ENCODE results near the gene NCEH1. TPM values are rescaled to one million over a fixed set of nuclear protein-coding genes. Genes with fewer than 3 reads are reported as not detected.

The NCEH1 gene
- total and polyA plus RNA-seq, 12 donors: 8.7 to 66.4 (median 50.9) TPM

DNA sequence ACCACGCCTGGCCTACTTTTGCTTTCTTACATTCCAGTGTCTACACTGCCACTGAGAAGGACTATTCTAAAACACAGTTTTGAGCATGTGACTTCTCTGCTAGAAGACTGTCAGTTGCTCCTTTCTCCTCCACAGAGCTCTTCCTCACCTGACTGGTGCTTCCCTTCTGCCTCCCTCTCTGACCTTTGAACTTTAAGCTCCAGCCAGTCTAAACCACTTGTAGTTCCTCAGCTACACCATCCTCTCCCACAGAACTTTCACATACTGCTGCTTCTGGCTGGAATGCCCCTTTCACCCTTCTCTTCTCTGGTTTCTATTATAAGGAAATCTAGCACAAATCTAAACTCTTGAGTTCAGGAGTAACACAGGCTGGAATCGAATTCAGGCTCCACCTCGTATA, 9.1 kb downstream of the NCEH1 start:
- peak in 2 of 8 donors; percentile 31 to 46 for ATAC-seq
- no peak overlapping the region for H3K4me3 ChIP-seq

DNA sequence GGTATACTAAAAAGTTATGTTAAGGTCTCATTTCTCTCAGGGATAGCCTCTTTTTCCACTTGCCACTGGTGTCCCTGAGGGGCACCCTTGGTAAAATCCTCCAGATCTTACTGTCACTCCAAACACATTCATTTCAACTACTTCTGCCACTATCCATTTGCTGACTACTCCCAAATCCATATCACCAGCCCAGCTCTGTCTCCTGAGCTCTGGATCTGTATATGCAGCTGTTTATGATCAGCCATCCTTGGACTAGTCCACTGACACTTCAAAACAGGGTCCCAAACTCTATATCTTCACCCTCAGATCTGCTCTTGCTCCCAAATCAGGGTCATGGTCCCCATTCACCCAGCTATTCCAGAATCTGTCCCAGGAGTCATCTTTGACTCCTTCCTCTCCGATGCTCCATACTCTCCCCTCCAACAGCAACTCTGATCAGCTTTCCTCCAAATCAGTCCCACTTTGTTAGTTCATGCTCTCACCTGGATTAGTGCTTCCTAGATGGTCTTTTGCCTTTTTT, 9.9 kb downstream of the NCEH1 start:
- WGBS, 2 donors: 98 to 100% methylated on average over 1 of the region's 1 CpG
- intact Hi-C loops (cut with DNase I): no loop called here
- Histone ChIP-seq H3K27ac (peak overlapping the region in 1 of 10 donors; percentile 82), H3K4me1 (peaks cover 0 to 73% (median 38%) of the 10 kb centered on the region in 9 donors), H3K27me3 (no peaks in the 10 kb centered on the region), H3K9me3 (no peaks in the 10 kb centered on the region), H3K36me3 (peaks cover 0 to 5% (median 0%) of the 10 kb centered on the region in 9 donors), H3K4me3 (no peak overlapping the region)
- TF ChIP-seq, protein P1, sequence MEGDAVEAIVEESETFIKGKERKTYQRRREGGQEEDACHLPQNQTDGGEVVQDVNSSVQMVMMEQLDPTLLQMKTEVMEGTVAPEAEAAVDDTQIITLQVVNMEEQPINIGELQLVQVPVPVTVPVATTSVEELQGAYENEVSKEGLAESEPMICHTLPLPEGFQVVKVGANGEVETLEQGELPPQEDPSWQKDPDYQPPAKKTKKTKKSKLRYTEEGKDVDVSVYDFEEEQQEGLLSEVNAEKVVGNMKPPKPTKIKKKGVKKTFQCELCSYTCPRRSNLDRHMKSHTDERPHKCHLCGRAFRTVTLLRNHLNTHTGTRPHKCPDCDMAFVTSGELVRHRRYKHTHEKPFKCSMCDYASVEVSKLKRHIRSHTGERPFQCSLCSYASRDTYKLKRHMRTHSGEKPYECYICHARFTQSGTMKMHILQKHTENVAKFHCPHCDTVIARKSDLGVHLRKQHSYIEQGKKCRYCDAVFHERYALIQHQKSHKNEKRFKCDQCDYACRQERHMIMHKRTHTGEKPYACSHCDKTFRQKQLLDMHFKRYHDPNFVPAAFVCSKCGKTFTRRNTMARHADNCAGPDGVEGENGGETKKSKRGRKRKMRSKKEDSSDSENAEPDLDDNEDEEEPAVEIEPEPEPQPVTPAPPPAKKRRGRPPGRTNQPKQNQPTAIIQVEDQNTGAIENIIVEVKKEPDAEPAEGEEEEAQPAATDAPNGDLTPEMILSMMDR (IDR thresholded peaks at IDR 0.05): no peak
- ATAC-seq: no peak
- DNase-seq: no peak

More for the DNA sequence above, 9.1 kb downstream of the NCEH1 start:
- Histone ChIP-seq H3K36me3 (peaks cover 0 to 5% (median 0%) of the 10 kb centered on the region in 9 donors), H3K4me1 (peaks cover 0 to 65% (median 32%) of the 10 kb centered on the region in 9 donors), H3K27me3 (no peaks in the 10 kb centered on the region), H3K27ac (peak overlapping the region in 1 of 10 donors; percentile 29), H3K9me3 (no peaks in the 10 kb centered on the region)
- WGBS, 2 donors: 71 to 85% methylated on average over 3 of the region's 3 CpGs
- intact Hi-C loops (cut with DNase I): no loop called here
- DNase-seq: no peak
- TF ChIP-seq, protein P1 (IDR thresholded peaks at IDR 0.05): no peak

DNA sequence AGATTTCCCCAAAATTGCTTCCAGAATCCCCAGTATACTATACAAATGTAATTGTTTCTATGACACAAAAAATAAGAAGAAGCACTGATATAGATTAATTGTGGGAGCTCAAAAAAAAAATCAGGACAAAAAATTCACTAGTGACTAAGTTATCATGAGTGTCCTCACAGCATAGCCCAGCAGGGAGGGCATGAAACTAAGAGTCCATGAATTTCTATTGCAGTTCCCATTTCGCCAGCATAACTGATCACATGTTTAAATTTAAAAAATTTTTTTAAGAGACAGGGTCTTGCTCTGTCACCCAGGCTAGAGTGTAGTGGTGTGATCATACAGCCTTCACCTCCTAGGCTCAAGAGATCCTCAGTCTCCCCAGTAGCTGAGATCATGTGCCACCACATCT, 10.6 kb downstream of the NCEH1 start:
- TF ChIP-seq, protein P1 (IDR thresholded peaks at IDR 0.05): no peak
- ATAC-seq: no peak
- H3K27me3 ChIP-seq: no peaks in the 10 kb centered on the region
- intact Hi-C loops (cut with DNase I): no loop called here
- H3K4me1 ChIP-seq: peaks cover 0 to 76% (median 41%) of the 10 kb centered on the region in 9 donors
- no peak overlapping the region for H3K4me3 ChIP-seq
- DNase-seq: no peak
- H3K9me3 ChIP-seq: no peaks in the 10 kb centered on the region
- WGBS, 2 donors: 79 to 89% methylated on average over 1 of the region's 1 CpG
- peaks cover 0 to 5% (median 0%) of the 10 kb centered on the region in 9 donors for H3K36me3 ChIP-seq
- peak overlapping the region in 2 of 10 donors; percentile 73 to 82 for H3K27ac ChIP-seq

DNA sequence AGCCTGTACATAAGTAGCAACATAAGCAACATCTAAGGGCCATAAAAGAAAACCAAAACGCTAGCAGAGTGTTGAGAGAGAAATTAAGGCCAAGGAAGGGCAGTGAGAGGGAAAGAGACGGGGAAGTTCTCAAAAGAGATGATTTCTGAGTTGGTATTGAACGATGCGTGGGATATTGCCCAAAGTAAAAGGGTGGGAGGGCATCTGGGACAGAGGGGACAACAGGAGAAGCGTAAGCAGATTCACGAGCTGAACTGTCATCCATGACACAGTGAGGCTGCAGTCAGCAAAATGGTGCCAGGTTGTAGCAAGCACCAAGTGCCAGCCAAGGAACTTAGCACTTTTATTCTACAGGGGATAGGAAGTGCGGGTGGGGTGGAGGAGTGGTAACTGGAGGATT, 11.8 kb downstream of the NCEH1 start:
- DNase-seq: no peak
- 87 to 89% methylated on average over 7 of the region's 7 CpGs for WGBS, 2 donors
- intact Hi-C loops (cut with DNase I): no loop called here
- Histone ChIP-seq H3K36me3 (peaks cover 0 to 5% (median 0%) of the 10 kb centered on the region in 9 donors), H3K9me3 (no peaks in the 10 kb centered on the region), H3K4me1 (peaks cover 0 to 74% (median 37%) of the 10 kb centered on the region in 9 donors), H3K27ac (peak overlapping the region in 8 of 10 donors; percentile 32 to 82 (median 52)), H3K27me3 (no peaks in the 10 kb centered on the region), H3K4me3 (no peak overlapping the region)
- ATAC-seq: peak in 3 of 8 donors; percentile 11 to 32 (median 21)
- TF ChIP-seq, protein P1 (IDR thresholded peaks at IDR 0.05): no peak

All from heart right ventricle (tissue), 16 donors.